HCT116 (cell line): ENCODE data around the gene IQGAP2. TPM values are rescaled to one million over a fixed set of nuclear protein-coding genes. Genes with fewer than 3 reads are reported as not detected.
"Not testable (repeated sequence)": the region's sequence is repeated elsewhere in the genome, so short reads cannot be mapped to it uniquely, and the experiment has no call there.

ENCODE experiments used
- ATAC-seq: fragments of 200-7000 bp; cut with Tn5 transposase; 2 replicates; pipeline ENCODE4 v1.9.1; 2020; ENCODE audit warnings: mild to moderate bottlenecking, moderate library complexity
- BruUV-seq: library from RNA; stranded (reverse); fragments of 400-500 nt; replicated peaks from 2 replicates; lab custom pipeline; 2021; lab: Mats Ljungman, UMichigan
- CTCF ChIA-PET: fragments of 300-600 bp; sonication (Branson Sonifier 250); formaldehyde crosslinking; loops from one replicate; lab custom pipeline; 2021; ENCODE audit warnings: antibody characterized with exemption; lab: Charles Lee
- POLR2A ChIA-PET: fragments of 300-600, 350-600 bp; sonication (Branson Sonifier 250); formaldehyde crosslinking; loops from one replicate; lab custom pipeline; 2021; ENCODE audit warnings: antibody characterized with exemption; lab: Charles Lee
- RAD21 ChIA-PET, 2 experiments: fragments of 300-600 bp; sonication (Branson Sonifier 250); formaldehyde crosslinking; loops; one replicate each; lab custom pipeline; 2023; ENCODE audit warnings: low total read pairs in 2 of 2; ENCODE audit not compliant: uncharacterized antibody in 2 of 2, unreplicated experiment in 2 of 2, low non-redundant PET in 1 of 2; lab: Charles Lee
- DNase-seq: peaks from one replicate; pipeline ENCODE4 v3.0.0-alpha.2; 2010; ENCODE audit warnings: low read depth, low spot score
- H2AFZ ChIP-seq: fragments of 200-600 bp; shearing (Covaris generic), sonication (generic); 2 replicates; pipeline ENCODE4 v1.6.1; 2017; ENCODE audit warnings: low read depth, mixed run types, mixed read lengths, antibody characterized with exemption, low read length; ENCODE audit not compliant: poor library complexity, severe bottlenecking
- H3K27ac ChIP-seq: 2 replicates; pipeline ENCODE4 v1.5.1; 2012; ENCODE audit warnings: low read depth, low read length
- H3K27me3 ChIP-seq: fragments of 200-600 bp; sonication (generic); 2 replicates; pipeline ENCODE4 v1.6.1; 2016; ENCODE audit warnings: mixed run types, low read length, mixed read lengths; ENCODE audit not compliant: insufficient read depth
- H3K36me3 ChIP-seq, 2 experiments: fragments of 200-500 bp in 1 of 2; fragments of 200-600 bp in 1 of 2; sonication (Bioruptor generic) in 1 of 2; sonication (generic) in 1 of 2; 2 replicates each; pipeline versions ENCODE4 v1.5.1 to v1.6.1; 2014 to 2016; ENCODE audit warnings: low read length in 2 of 2, inconsistent platforms in 1 of 2, mixed read lengths in 1 of 2, mixed run types in 1 of 2; ENCODE audit not compliant: insufficient read depth in 2 of 2, control insufficient read depth in 1 of 2
- H3K4me1 ChIP-seq, 2 experiments: fragments of 200-600 bp in 1 of 2; sonication (generic) in 1 of 2; 2 replicates each; pipeline versions ENCODE4 v1.5.1 to v1.6.1; 2012 to 2017; ENCODE audit warnings: low read length in 2 of 2, inconsistent platforms in 1 of 2, mild to moderate bottlenecking in 1 of 2, mixed read lengths in 1 of 2, mixed run types in 1 of 2, moderate library complexity in 1 of 2; ENCODE audit not compliant: insufficient read depth in 2 of 2, control insufficient read depth in 1 of 2
- H3K4me2 ChIP-seq: fragments of 200-600 bp; sonication (generic); 2 replicates; pipeline ENCODE4 v1.6.1; 2017; ENCODE audit warnings: mixed run types, low read length, mixed read lengths
- H3K4me3 ChIP-seq, 2 experiments: fragments of 200-600 bp in 1 of 2; sonication (generic) in 1 of 2; replicated peaks in 1 of 2; 2 replicates each; pipeline ENCODE4 v1.5.1; 2011 to 2016; ENCODE audit warnings: low read length in 2 of 2, control low read depth in 1 of 2, low read depth in 1 of 2, mild to moderate bottlenecking in 1 of 2, mixed read lengths in 1 of 2, mixed run types in 1 of 2
- H3K79me2 ChIP-seq: fragments of 200-600 bp; sonication (generic); 2 replicates; pipeline ENCODE4 v1.6.1; 2017; ENCODE audit warnings: mild to moderate bottlenecking, mixed run types, low read length, moderate library complexity, mixed read lengths; ENCODE audit not compliant: insufficient read depth
- H3K9ac ChIP-seq: fragments of 200-600 bp; sonication (generic); 2 replicates; pipeline ENCODE4 v1.6.1; 2016; ENCODE audit warnings: low read length, mixed read lengths
- H3K9me2 ChIP-seq: fragments of 200-600 bp; sonication (generic), shearing (Covaris generic); 2 replicates; pipeline ENCODE4 v1.6.1; 2017; ENCODE audit warnings: mixed run types, mild to moderate bottlenecking, moderate library complexity; ENCODE audit not compliant: insufficient read depth
- H3K9me3 ChIP-seq, 2 experiments: fragments of 200-500 bp in 1 of 2; fragments of 200-600 bp in 1 of 2; sonication (Bioruptor generic) in 1 of 2; sonication (generic) in 1 of 2; 2 replicates each; pipeline ENCODE4 v1.6.1; 2014 to 2017; ENCODE audit warnings: low read length in 2 of 2, mixed read lengths in 2 of 2, inconsistent platforms in 1 of 2, low read depth in 1 of 2, mild to moderate bottlenecking in 1 of 2, mixed run types in 1 of 2, moderate library complexity in 1 of 2; ENCODE audit not compliant: control insufficient read depth in 1 of 2, insufficient read depth in 1 of 2
- H4K20me1 ChIP-seq: fragments of 200-600 bp; sonication (generic), shearing (Covaris generic); 2 replicates; pipeline ENCODE4 v1.6.1; 2017; ENCODE audit warnings: mixed run types, mild to moderate bottlenecking, moderate library complexity; ENCODE audit not compliant: insufficient read depth
- EGR1 ChIP-seq: IDR thresholded peaks from 2 replicates; pipeline ENCODE4 v1.6.1; 2012; ENCODE audit warnings: low read depth
- ELF1 ChIP-seq: IDR thresholded peaks from 2 replicates; pipeline ENCODE4 v1.6.1; 2012; ENCODE audit warnings: low read depth, borderline replicate concordance
- EZH2 ChIP-seq: fragments of 200-600 bp; sonication (generic); IDR thresholded peaks from 2 replicates; pipeline ENCODE4 v1.6.1; 2017; ENCODE audit warnings: antibody characterized with exemption, mixed run types
- EZH2phosphoT487 ChIP-seq: fragments of 200-600 bp; IDR thresholded peaks from 2 replicates; pipeline ENCODE4 v1.6.1; 2018; ENCODE audit warnings: antibody characterized with exemption, borderline replicate concordance
- JUND ChIP-seq: IDR thresholded peaks from 2 replicates; pipeline ENCODE4 v1.6.1; 2012
- POLR2A ChIP-seq: IDR thresholded peaks from 2 replicates; pipeline ENCODE4 v1.7.0; 2011; ENCODE audit warnings: borderline replicate concordance; ENCODE audit not compliant: insufficient read depth, insufficient read length; ENCODE audit errors: extremely low read depth
- RAD21 ChIP-seq: IDR thresholded peaks from 2 replicates; pipeline ENCODE4 v1.6.1; 2012; ENCODE audit warnings: low read depth, mild to moderate bottlenecking
- SIN3A ChIP-seq: IDR thresholded peaks from 2 replicates; pipeline ENCODE4 v1.6.1; 2012; ENCODE audit warnings: low read depth
- SP1 ChIP-seq: IDR thresholded peaks from 2 replicates; pipeline ENCODE4 v1.6.1; 2012; ENCODE audit warnings: low read depth
- SRF ChIP-seq: IDR thresholded peaks from 2 replicates; pipeline ENCODE4 v1.6.1; 2012; ENCODE audit warnings: low read depth
- TCF7L2 ChIP-seq: IDR thresholded peaks from 2 replicates; pipeline ENCODE4 v1.7.0; 2011; ENCODE audit warnings: borderline replicate concordance, inconsistent platforms; ENCODE audit not compliant: insufficient read depth, insufficient read length; ENCODE audit errors: extremely low read depth
- ZFX ChIP-seq: fragments of 450-650 bp; IDR thresholded peaks from 2 replicates; pipeline ENCODE4 v1.6.1; 2017
- intact Hi-C: fragments of 100-400 bp; cut with micrococcal nuclease; formaldehyde crosslinking; loops from 2 replicates; pipeline ENCODE4 v1.10.0; 2022
- total RNA-seq: library from RNA; stranded (reverse); gene quantifications from one replicate; pipeline ENCODE4 v1.2.1, GENCODE V29; 2021; ENCODE audit not compliant: unreplicated experiment
- TF ChIP-seq, protein P1 (sequence below): IDR thresholded peaks from 2 replicates; pipeline ENCODE4 v1.6.1; 2012; ENCODE audit warnings: low read depth
- TF ChIP-seq, protein P2 (sequence below): IDR thresholded peaks from 2 replicates; pipeline ENCODE4 v1.6.1; 2012
- TF ChIP-seq, protein P3 (sequence below), 3 experiments: fragments of 200-600 bp in 1 of 3; sonication (generic) in 1 of 3; IDR thresholded peaks in 2 of 3; conservative IDR thresholded peaks in 1 of 3; 2 replicates each; pipeline ENCODE4 v1.5.1; 2012 to 2017; ENCODE audit warnings: low read depth in 2 of 3, low read length in 2 of 3, antibody characterized with exemption in 1 of 3, borderline replicate concordance in 1 of 3, control low read depth in 1 of 3, mild to moderate bottlenecking in 1 of 3, mixed read lengths in 1 of 3, mixed run types in 1 of 3, moderate library complexity in 1 of 3; ENCODE audit not compliant: insufficient read depth in 1 of 3

The IQGAP2 gene
- total RNA-seq, 1 experiment from 2014 or later, result 2.0 TPM

DNA sequence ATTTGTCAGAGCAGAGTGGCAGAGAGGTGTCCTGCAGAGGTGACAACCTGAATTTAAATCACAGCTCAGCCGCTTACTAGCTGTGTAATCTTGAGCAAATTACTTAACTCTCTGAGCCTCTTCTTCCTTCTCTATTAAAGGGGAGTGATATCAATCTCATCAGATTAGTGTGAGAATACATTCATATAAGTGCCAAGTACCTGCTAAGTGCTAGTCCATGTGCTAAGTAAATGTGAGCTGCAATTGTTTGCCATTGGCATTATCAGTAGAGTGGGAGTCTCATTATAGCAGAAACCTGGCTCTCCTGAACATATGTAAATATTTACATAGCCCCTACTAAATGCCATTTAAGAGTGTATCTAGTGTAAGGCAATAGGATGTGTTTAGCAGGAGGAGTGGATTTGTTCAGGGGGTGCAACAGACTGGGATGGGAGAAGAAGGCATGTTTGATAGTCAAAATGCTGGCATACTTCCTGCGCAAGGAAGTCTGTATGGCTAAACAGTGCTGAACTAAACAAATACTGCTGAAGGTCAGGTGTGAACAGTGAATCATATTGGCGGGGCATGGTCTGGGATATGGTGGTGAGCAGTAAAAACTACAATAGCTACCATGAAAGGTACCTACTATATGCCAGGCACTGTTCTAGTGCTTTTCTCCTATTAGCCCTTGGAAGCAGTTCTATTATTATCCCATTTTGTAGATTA lies 145.6 kb downstream of the IQGAP2 start:
- ChIA-PET RAD21 (no interaction called here), CTCF (no interaction called here), POLR2A (no interaction called here)
- no TSS peak for BruUV-seq
- Histone ChIP-seq H4K20me1 (no peaks in the 10 kb centered on the region), H3K79me2 (no peaks in the 10 kb centered on the region), H3K4me2 (no peak overlapping the region), H3K36me3 (no peaks in the 10 kb centered on the region), H3K27me3 (no peaks in the 10 kb centered on the region), H2AFZ (no peak overlapping the region), H3K4me1 (no peaks in the 10 kb centered on the region), H3K9me2 (no peaks in the 10 kb centered on the region), H3K27ac (no peak overlapping the region), H3K4me3 (no peak overlapping the region), H3K9ac (no peak overlapping the region), H3K9me3 (no peaks in the 10 kb centered on the region)
- DNase-seq (no peak), ATAC-seq (no peak)
- intact Hi-C loops, result no loop called here
- no peak for TF ChIP-seq SRF
- TF ChIP-seq ZFX, result no peak
- TF ChIP-seq, protein P1, sequence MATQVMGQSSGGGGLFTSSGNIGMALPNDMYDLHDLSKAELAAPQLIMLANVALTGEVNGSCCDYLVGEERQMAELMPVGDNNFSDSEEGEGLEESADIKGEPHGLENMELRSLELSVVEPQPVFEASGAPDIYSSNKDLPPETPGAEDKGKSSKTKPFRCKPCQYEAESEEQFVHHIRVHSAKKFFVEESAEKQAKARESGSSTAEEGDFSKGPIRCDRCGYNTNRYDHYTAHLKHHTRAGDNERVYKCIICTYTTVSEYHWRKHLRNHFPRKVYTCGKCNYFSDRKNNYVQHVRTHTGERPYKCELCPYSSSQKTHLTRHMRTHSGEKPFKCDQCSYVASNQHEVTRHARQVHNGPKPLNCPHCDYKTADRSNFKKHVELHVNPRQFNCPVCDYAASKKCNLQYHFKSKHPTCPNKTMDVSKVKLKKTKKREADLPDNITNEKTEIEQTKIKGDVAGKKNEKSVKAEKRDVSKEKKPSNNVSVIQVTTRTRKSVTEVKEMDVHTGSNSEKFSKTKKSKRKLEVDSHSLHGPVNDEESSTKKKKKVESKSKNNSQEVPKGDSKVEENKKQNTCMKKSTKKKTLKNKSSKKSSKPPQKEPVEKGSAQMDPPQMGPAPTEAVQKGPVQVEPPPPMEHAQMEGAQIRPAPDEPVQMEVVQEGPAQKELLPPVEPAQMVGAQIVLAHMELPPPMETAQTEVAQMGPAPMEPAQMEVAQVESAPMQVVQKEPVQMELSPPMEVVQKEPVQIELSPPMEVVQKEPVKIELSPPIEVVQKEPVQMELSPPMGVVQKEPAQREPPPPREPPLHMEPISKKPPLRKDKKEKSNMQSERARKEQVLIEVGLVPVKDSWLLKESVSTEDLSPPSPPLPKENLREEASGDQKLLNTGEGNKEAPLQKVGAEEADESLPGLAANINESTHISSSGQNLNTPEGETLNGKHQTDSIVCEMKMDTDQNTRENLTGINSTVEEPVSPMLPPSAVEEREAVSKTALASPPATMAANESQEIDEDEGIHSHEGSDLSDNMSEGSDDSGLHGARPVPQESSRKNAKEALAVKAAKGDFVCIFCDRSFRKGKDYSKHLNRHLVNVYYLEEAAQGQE, result no peak
- TF ChIP-seq ELF1, result no peak
- no peak for TF ChIP-seq EZH2phosphoT487
- TF ChIP-seq, protein P2, sequence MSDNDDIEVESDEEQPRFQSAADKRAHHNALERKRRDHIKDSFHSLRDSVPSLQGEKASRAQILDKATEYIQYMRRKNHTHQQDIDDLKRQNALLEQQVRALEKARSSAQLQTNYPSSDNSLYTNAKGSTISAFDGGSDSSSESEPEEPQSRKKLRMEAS, result no peak
- no peak for TF ChIP-seq SIN3A
- TF ChIP-seq EZH2, result no peak
- TF ChIP-seq JUND, result no peak
- TF ChIP-seq TCF7L2, result no peak
- TF ChIP-seq POLR2A, result no peak
- TF ChIP-seq EGR1, result no peak
- TF ChIP-seq, protein P3, sequence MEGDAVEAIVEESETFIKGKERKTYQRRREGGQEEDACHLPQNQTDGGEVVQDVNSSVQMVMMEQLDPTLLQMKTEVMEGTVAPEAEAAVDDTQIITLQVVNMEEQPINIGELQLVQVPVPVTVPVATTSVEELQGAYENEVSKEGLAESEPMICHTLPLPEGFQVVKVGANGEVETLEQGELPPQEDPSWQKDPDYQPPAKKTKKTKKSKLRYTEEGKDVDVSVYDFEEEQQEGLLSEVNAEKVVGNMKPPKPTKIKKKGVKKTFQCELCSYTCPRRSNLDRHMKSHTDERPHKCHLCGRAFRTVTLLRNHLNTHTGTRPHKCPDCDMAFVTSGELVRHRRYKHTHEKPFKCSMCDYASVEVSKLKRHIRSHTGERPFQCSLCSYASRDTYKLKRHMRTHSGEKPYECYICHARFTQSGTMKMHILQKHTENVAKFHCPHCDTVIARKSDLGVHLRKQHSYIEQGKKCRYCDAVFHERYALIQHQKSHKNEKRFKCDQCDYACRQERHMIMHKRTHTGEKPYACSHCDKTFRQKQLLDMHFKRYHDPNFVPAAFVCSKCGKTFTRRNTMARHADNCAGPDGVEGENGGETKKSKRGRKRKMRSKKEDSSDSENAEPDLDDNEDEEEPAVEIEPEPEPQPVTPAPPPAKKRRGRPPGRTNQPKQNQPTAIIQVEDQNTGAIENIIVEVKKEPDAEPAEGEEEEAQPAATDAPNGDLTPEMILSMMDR (IDR thresholded peaks at IDR 0.05 in 2 of 3, conservative IDR thresholded peaks at IDR 0.05 in 1 of 3; ENCODE audit: borderline replicate concordance in 1 of 3, insufficient read depth in 1 of 3, low read depth in 2 of 3, low read length in 2 of 3), result no peak
- no peak for TF ChIP-seq RAD21
- no peak for TF ChIP-seq SP1

DNA sequence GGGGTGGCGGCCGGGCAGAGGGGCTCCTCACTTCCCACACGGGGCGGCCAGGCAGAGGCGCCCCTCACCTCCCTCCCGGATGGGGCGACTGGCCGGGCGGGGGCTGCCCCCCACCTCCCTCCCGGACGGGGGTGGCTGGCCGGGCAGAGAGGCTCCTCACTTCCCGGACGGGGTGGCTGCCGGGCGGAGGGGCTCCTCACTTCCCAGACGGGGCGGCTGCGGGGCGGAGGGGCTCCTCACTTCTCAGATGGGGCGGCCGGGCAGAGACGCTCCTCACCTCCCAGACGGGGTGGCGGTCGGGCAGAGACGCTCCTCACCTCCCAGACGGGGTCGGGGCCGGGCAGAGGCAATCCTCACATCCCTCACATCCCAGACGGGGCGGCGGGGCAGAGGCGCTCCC lies 147.8 kb downstream of the IQGAP2 start:
- H3K9me3 ChIP-seq, H3K27ac ChIP-seq, H3K4me2 ChIP-seq, DNase-seq, H3K79me2 ChIP-seq, H3K9ac ChIP-seq, H4K20me1 ChIP-seq, BruUV-seq, CTCF ChIA-PET, H2AFZ ChIP-seq, H3K9me2 ChIP-seq, H3K27me3 ChIP-seq, RAD21 ChIA-PET, ATAC-seq, H3K36me3 ChIP-seq, H3K4me3 ChIP-seq, H3K4me1 ChIP-seq, POLR2A ChIA-PET, intact Hi-C loops: not testable (repeated sequence)
